AML-193 (cell line): ENCODE measurements around the gene FAM114A1.

Source experiments
- DNase-seq, 2 experiments: peaks; one replicate each; lab custom pipeline; 2025; lab: John Stamatoyannopoulos, UW

The FAM114A1 gene

GRCh38 chr4:38859501-38859900 is 8.1 kb upstream of the FAM114A1 start:
- DNase-seq: no peak

DNA sequence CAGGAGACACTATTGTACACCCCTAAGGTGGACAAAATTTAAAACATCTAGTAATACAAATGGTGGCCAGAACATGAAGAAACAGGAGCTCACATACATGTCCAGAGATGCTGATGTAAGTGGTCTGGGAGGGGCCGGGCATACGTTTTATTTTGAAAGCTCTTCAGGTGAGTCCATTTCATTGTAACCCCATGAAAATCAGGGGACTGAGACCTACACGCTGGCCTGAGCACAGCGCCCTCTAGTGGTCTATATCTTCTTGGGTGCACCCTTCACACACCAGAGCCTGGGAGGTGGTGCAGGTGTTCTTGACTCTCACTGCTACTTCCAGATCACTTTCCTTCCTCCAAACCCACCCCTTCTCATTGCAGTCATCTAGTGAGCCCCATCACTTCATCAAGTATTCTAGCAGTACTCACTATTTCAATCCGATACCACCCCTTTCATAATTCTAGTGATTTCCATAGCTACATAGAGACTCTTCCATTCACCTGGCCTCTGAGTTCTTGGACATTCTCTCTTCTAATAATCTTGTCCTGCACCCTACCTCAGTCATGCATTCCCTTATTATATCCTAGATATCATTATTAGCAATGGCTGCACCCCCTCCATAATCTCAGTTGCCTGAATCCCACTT is 6.7 kb upstream of the FAM114A1 start:
- DNase-seq: peak; percentile 40 to 50

GRCh38 chr4:38861791-38862190 is 5.8 kb upstream of the FAM114A1 start:
- DNase-seq: no peak

- no peak for DNase-seq
These were observed 2.2 kb upstream of the FAM114A1 start for GRCh38 chr4:38865445-38865844.

GRCh38 chr4:38866973-38867477 is 581 bp upstream of the FAM114A1 start:
- no peak for DNase-seq

DNA sequence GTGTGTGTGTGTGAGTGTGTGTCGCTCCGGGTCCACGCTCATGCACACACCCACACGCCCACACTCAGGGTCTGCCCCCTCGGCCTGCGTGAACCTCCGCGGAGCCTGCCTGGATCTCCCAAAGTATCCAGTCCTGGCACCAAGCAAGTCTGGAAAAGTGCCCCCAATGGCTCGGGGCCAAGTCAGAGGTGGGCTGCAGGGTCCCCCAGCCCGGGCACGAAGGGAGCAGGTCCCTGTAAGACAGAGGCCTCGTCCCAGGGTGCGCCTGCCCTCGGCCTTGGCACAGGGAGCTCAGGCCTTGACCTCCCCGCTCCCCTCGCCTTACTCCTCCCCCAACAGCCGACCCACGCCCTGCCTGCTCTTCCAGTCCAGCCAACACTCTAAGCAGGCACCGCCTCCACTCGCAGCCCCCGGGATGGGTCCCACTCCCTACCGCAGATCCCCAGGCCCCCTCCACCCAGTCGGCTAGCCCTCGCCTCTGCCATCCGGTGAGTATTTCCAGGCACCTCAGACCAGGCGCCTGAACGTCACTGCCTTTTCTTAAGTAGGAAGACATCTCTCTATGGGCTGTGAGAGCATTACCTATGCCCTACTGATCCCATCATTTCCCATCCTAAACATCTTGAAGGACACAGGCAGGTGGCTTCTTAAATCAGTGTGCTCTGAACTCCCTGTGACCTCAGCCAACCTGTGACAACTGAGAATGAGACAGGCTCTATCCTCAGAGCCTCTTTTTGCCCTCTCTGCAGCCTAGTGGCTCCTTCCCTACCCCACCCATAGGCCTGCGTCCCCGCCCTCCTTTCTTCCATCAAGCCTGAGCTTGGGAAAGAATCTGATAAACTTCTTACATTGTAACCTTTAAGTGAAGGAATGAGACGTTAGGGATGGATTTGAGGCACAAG is 704 bp downstream of the FAM114A1 start:
- DNase-seq: no peak

DNA sequence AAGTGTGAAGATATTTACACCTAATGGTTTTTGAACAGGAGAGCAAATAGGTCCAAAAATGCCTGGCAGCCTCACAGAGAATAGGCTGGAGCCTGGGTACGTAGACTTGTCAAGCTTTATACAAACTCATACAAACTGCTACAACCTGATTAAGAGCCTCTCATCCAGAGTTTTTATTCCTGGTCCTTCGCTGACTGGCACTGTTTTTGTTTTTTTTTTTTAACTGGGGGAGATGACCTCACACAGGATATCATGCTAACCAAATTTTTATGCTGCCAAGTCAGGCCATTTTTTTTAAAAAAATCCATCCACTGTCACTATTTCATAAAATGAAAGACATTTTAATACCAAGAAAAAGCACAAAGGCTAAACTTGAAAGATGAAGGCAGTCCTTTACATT is 1.9 kb downstream of the FAM114A1 start:
- DNase-seq: no peak

DNA sequence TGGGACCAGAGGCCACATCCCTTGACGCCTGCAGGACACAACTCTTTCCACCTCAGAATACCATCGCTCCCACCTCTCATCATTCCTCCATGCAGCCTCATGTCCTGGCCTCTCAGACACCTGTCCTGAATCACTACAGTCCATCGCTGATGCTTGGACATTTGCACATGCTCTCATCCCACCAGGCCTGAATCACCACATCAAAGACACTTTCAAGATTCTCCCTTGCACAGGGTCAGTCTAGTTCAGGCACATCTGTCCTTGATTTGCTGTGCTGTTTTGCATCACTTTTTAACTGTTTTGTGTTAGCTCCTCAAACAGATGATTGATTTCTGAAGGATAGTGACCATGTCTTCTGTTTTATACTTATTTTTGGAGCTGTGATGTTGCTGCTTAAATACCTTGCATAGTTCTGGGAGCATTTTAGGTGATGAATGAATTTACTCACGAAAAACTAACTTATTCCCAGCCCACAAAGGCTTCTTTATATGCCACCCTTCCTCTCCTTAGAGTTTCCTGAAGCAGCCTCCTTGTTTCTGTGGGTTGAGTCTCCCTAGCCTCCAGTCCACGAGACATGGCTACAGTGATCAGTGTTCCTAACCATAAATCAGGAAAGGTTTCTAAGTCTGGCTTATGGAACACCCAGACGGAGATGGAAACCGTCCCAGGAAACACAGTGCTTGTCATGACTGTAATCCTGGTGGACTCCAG is 2.6 kb downstream of the FAM114A1 start:
- DNase-seq: no peak

GRCh38 chr4:38871593-38871992 is 4.0 kb downstream of the FAM114A1 start:
- no peak for DNase-seq

DNA sequence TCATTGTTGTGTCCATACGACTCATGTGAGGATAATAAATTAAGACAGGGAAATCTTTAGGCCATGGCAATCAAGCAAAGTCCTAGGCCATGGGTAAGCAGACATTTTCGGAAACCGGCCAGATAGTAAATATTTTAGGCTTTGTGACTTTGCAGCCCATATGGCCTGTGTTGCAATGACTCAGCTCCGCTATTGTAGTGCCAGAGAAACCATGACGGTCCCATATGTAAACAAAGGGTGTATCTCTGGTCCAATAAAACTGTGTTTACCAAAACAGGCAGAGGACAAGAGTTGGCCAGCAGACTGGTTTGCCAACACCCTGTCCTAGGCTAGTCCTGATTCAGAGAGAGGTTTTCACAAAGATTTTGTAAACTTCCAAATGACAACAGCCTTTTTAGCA is 5.0 kb downstream of the FAM114A1 start:
- no peak for DNase-seq

- no peak for DNase-seq
These were observed 5.8 kb downstream of the FAM114A1 start for GRCh38 chr4:38873290-38873944.

GRCh38 chr4:38876636-38877035 is 9.0 kb downstream of the FAM114A1 start:
- no peak for DNase-seq

DNA sequence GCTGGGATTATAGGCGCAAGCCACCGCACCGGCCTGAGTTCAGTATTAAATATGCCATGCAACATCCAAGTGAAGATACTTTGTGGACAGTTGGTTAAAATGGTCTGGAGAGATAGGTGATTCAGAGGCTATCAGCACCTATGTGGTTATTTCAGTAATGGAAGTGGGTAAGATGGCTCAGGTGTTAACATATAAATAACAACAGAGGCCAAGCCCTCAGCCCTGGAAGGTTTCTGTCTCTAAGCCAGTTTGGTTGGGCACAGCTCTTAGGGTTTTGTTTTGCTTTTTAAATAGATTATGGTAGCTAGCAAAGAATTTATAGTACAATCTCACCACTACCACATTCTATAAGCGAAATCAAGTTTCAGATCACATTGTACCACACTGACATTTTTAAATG is 16.6 kb downstream of the FAM114A1 start:
- no peak for DNase-seq

DNA sequence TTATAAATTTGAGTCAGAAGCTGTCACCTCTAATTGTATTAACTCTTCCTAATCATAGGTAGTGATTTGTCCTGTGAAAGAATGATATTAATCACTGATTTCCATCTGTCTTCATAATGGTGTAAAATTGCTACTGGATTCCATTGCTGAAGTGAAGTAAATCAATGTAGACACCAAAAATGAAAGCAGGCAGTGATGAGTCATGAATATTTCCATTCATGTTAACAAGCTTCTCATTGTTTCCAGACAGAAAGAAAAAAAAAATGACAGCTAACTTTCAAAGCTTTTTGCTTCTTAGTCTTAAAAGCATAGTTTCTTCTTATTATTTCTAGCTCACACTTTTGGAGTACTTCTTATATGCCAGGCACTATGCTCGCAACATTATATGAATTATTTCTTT is 21.5 kb downstream of the FAM114A1 start:
- DNase-seq: no peak

- DNase-seq: no peak
These were observed 23.7 kb downstream of the FAM114A1 start for GRCh38 chr4:38891051-38891983.

GRCh38 chr4:38894322-38894982 is 26.8 kb downstream of the FAM114A1 start:
- peak in 1 of 2 experiments; percentile 2 for DNase-seq

- no peak for DNase-seq
These were observed 29.3 kb downstream of the FAM114A1 start for GRCh38 chr4:38896940-38897339.

DNA sequence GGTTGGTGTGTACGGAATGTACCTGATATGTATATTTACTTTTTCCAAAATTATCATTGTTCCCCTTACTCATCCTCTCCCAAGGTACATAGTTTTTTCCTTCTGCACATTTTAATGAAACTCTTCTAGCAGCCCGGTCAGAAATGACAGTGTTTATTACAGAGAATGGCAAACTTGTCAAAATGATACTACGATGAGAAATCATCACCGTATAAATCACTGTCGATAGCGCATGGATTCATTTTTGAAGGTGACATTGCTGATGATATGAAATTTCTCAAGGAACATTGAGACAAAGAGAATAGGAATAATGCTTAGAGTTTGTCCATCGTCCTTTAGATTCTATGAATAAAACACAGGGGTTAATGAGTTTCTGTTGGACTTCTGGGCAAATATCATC is 30.6 kb downstream of the FAM114A1 start:
- no peak for DNase-seq

DNA sequence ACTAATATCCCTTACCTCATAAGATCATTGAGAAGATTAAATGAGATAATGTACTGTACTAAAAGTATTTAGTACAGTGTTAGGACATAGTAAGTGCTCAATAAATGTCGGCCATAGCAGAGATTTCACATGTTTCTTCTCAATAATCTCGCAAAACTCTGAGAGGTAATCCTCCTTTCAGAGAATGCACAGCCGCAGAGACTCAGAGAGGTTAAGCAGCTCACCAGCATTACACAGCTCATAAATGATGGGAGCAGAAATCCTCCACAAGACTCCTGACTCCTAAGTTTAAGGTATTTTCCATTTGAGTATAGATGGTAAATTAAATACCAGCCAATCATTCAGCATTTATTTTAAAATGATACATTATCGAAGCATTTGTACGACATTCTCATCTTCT is 34.6 kb downstream of the FAM114A1 start:
- no peak for DNase-seq

- peak; percentile 39 to 62 for DNase-seq
These were observed 35.1 kb downstream of the FAM114A1 start for GRCh38 chr4:38902695-38903094.
